ENCODE data around the gene PRSS53. TPM values are rescaled to one million over a fixed set of nuclear protein-coding genes. Genes with fewer than 3 reads are reported as not detected.

Gene PRSS53
- total RNA-seq, 1 donor from 2014 or later, result 1.2 TPM

- no peaks in the 10 kb centered on the region for H3K9me3 ChIP-seq (replicated peaks)
- no peaks in the 10 kb centered on the region for H3K27me3 ChIP-seq (ENCODE audit: low read depth)
- H3K4me3 ChIP-seq, result peak overlapping the region; percentile 93
- DNase-seq, result no peak
- H3K27ac ChIP-seq (replicated peaks), result peak overlapping the region; percentile 92
- intact Hi-C loops (cut with micrococcal nuclease), result loop anchor here (5.0 kb wide), 1 partner anchor 40 kb away; the partner anchor contains the start of gene STX4
- peaks cover 16% of the 10 kb centered on the region for H3K36me3 ChIP-seq
- no peak for TF ChIP-seq CTCF (IDR thresholded peaks at IDR 0.05; ENCODE audit: borderline replicate concordance)
- peaks cover 43% of the 10 kb centered on the region for H3K4me1 ChIP-seq
Observed at GRCh38 chr16:31072540-31073141, 16.1 kb downstream of the PRSS53 start.

- Histone ChIP-seq H3K27ac (replicated peaks) (peak overlapping the region; percentile 92), H3K36me3 (peaks cover 8% of the 10 kb centered on the region), H3K9me3 (replicated peaks) (no peaks in the 10 kb centered on the region), H3K27me3 (ENCODE audit: low read depth) (no peaks in the 10 kb centered on the region), H3K4me3 (peak overlapping the region; percentile 93), H3K4me1 (peaks cover 43% of the 10 kb centered on the region)
- TF ChIP-seq CTCF (IDR thresholded peaks at IDR 0.05; ENCODE audit: borderline replicate concordance), result no peak
- intact Hi-C loops (cut with micrococcal nuclease), result loop anchor here (5.0 kb wide), 1 partner anchor 40 kb away; the partner anchor contains the start of gene STX4
- no peak for DNase-seq
Observed at GRCh38 chr16:31071861-31072260, 16.9 kb downstream of the PRSS53 start.

GRCh38 chr16:31067342-31067741 lies 21.4 kb downstream of the PRSS53 start:
- Histone ChIP-seq H3K4me3 (no peak overlapping the region), H3K27me3 (ENCODE audit: low read depth) (no peaks in the 10 kb centered on the region), H3K27ac (replicated peaks) (no peak overlapping the region), H3K4me1 (peaks cover 32% of the 10 kb centered on the region), H3K9me3 (replicated peaks) (no peaks in the 10 kb centered on the region), H3K36me3 (peaks cover 10% of the 10 kb centered on the region)
- no peak for DNase-seq
- TF ChIP-seq CTCF (IDR thresholded peaks at IDR 0.05; ENCODE audit: borderline replicate concordance), result no peak
- intact Hi-C loops (cut with micrococcal nuclease), result no loop called here

- Histone ChIP-seq H3K36me3 (peaks cover 31% of the 10 kb centered on the region), H3K4me3 (no peak overlapping the region), H3K27ac (replicated peaks) (peak overlapping the region; percentile 78), H3K4me1 (peaks cover 20% of the 10 kb centered on the region), H3K9me3 (replicated peaks) (no peaks in the 10 kb centered on the region), H3K27me3 (ENCODE audit: low read depth) (no peaks in the 10 kb centered on the region)
- TF ChIP-seq CTCF (IDR thresholded peaks at IDR 0.05; ENCODE audit: borderline replicate concordance), result no peak
- intact Hi-C loops (cut with micrococcal nuclease), result no loop called here
- DNase-seq, result peak; percentile 68
Observed at GRCh38 chr16:31064882-31065461, 23.8 kb downstream of the PRSS53 start.

- peaks cover 20% of the 10 kb centered on the region for H3K4me1 ChIP-seq
- DNase-seq, result no peak
- H3K4me3 ChIP-seq, result no peak overlapping the region
- intact Hi-C loops (cut with micrococcal nuclease), result no loop called here
- peaks cover 31% of the 10 kb centered on the region for H3K36me3 ChIP-seq
- no peaks in the 10 kb centered on the region for H3K27me3 ChIP-seq (ENCODE audit: low read depth)
- peak overlapping the region; percentile 78 for H3K27ac ChIP-seq (replicated peaks)
- TF ChIP-seq CTCF (IDR thresholded peaks at IDR 0.05; ENCODE audit: borderline replicate concordance), result no peak
- no peaks in the 10 kb centered on the region for H3K9me3 ChIP-seq (replicated peaks)
Observed at GRCh38 chr16:31063843-31064611, 24.7 kb downstream of the PRSS53 start.
